Activated CD8-positive, alpha-beta memory T cell treated with anti-CD3 and anti-CD28 coated beads, Interleukin-2, amount 50 U/mL, for 48 hours (primary cell): Measurements from ENCODE around the gene GIGYF1.
A peak's percentile ranks its signal among the peaks of the same experiment; 100 is the strongest.
"Not testable (repeated sequence)": the region's sequence is repeated elsewhere in the genome, so short reads cannot be mapped to it uniquely, and the experiment has no call there.

Experiments used
- DNase-seq: peaks from one replicate; pipeline ENCODE4 v3.0.0-alpha.2; 2020

GIGYF1 gene

GRCh38 chr7:100706672-100707311 lies 12.7 kb upstream of the GIGYF1 start:
- no peak for DNase-seq

- peak; percentile 99 for DNase-seq
Measured at GRCh38 chr7:100705753-100706671, 12.0 kb upstream of the GIGYF1 start, which contains the start of gene POP7. TSS of gene POP7 (plus strand) at chr7:100706121. CDS start at chr7:100706831, 710 bp downstream.

GRCh38 chr7:100705320-100705752 lies 11.3 kb upstream of the GIGYF1 start:
- peak; percentile 97 for DNase-seq

- not testable (repeated sequence) for DNase-seq
Measured at GRCh38 chr7:100701089-100701488, 7.0 kb upstream of the GIGYF1 start.

GRCh38 chr7:100699018-100699417 lies 5.0 kb upstream of the GIGYF1 start:
- no peak for DNase-seq

GRCh38 chr7:100696123-100696521 lies 2.1 kb upstream of the GIGYF1 start:
- no peak for DNase-seq

GRCh38 chr7:100693312-100694097 lies 545 bp downstream of the GIGYF1 start:
- DNase-seq, result no peak

GRCh38 chr7:100692578-100692961 lies 1.5 kb downstream of the GIGYF1 start:
- no peak for DNase-seq

- DNase-seq, result peak; percentile 93
Measured at GRCh38 chr7:100691676-100692577, 2.1 kb downstream of the GIGYF1 start.

- no peak for DNase-seq
Measured at GRCh38 chr7:100689230-100690135, 4.6 kb downstream of the GIGYF1 start.

- no peak for DNase-seq
Measured at GRCh38 chr7:100688326-100688860, 5.7 kb downstream of the GIGYF1 start.

- no peak for DNase-seq
Measured at GRCh38 chr7:100687751-100688300, 6.2 kb downstream of the GIGYF1 start.

GRCh38 chr7:100687261-100687660 lies 6.8 kb downstream of the GIGYF1 start:
- DNase-seq, result no peak

- DNase-seq, result no peak
Measured at GRCh38 chr7:100686822-100687211, 7.2 kb downstream of the GIGYF1 start.

- DNase-seq, result no peak
Measured at GRCh38 chr7:100686201-100686821, 7.7 kb downstream of the GIGYF1 start.

GRCh38 chr7:100685631-100686145 lies 8.4 kb downstream of the GIGYF1 start:
- no peak for DNase-seq

- DNase-seq, result no peak
Measured at GRCh38 chr7:100685049-100685605, 8.9 kb downstream of the GIGYF1 start.

- no peak for DNase-seq
Measured at GRCh38 chr7:100684534-100685042, 9.5 kb downstream of the GIGYF1 start.
